ENCODE data around the gene CLEC4M. TPM values are rescaled to one million over a fixed set of nuclear protein-coding genes. Genes with fewer than 3 reads are reported as not detected.

The CLEC4M gene
- total RNA-seq, 1 donor from 2014 or later, result not detected

DNA sequence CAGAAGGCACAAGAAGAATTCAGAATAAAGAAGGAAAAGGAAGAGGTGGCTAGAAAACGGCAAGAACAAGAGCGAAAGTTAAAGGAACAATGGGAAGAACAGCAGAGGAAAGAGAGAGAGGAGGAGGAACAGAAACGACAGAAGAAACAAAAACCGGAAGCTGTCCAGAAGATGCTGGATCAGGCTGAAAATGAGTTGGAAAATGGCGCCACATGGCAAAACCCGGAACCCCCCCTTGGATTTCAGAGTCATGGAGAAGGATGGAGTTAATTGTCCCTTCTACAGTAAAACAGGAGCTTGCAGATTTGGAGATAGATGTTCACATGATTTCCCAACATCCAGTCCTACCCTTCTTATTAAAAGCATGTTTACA is 22.4 kb upstream of the CLEC4M start:
- Histone ChIP-seq H3K36me3 (no peaks in the 10 kb centered on the region), H3K27me3 (no peaks in the 10 kb centered on the region), H3K9me3 (no peaks in the 10 kb centered on the region), H3K4me1 (no peaks in the 10 kb centered on the region), H3K27ac (no peak overlapping the region), H3K4me3 (no peak overlapping the region)
- intact Hi-C loops (cut with DNase I), result no loop called here
- no peak for TF ChIP-seq POLR2A (IDR thresholded peaks at IDR 0.05)
- no peak for TF ChIP-seq CTCF (IDR thresholded peaks at IDR 0.05)
- TF ChIP-seq POLR2AphosphoS5 (IDR thresholded peaks at IDR 0.05; ENCODE audit: insufficient read depth in 1 of 2, low read depth in 1 of 2), result no peak
- no peak for DNase-seq (ENCODE audit: extremely low spot score in 2 of 2)

- intact Hi-C loops (cut with DNase I), result no loop called here
- no peaks in the 10 kb centered on the region for H3K36me3 ChIP-seq
- H3K27ac ChIP-seq, result no peak overlapping the region
- H3K9me3 ChIP-seq, result no peaks in the 10 kb centered on the region
- H3K4me1 ChIP-seq, result no peaks in the 10 kb centered on the region
- no peak overlapping the region for H3K4me3 ChIP-seq
- no peak for DNase-seq (ENCODE audit: extremely low spot score in 2 of 2)
- TF ChIP-seq CTCF (IDR thresholded peaks at IDR 0.05), result no peak
- no peak for TF ChIP-seq POLR2AphosphoS5 (IDR thresholded peaks at IDR 0.05; ENCODE audit: insufficient read depth in 1 of 2, low read depth in 1 of 2)
- TF ChIP-seq POLR2A (IDR thresholded peaks at IDR 0.05), result no peak
- no peaks in the 10 kb centered on the region for H3K27me3 ChIP-seq
Observed at GRCh38 chr19:7742575-7742974, 20.5 kb upstream of the CLEC4M start.

DNA sequence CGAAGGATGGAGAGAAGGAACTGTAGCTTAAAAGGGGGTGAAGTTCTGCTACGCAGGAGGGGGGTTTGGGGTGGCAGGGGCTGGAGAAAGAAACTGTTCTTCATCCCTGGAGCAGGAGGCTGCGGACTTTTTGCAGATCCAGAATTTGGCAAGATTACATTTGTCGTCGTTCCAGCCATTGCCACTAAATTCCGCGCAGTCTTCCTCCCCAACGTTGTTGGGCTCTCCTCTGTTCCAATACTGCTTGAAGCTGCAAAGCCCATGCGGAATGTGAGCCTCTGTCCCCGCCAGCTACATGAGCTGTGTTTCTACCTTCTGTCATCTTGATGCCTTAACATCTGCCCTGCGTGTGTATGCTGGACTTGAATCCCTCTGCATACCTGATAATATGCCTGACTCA is 20.1 kb upstream of the CLEC4M start:
- no peaks in the 10 kb centered on the region for H3K4me1 ChIP-seq
- H3K36me3 ChIP-seq, result no peaks in the 10 kb centered on the region
- TF ChIP-seq POLR2AphosphoS5 (IDR thresholded peaks at IDR 0.05; ENCODE audit: insufficient read depth in 1 of 2, low read depth in 1 of 2) (no peak), CTCF (IDR thresholded peaks at IDR 0.05) (no peak), POLR2A (IDR thresholded peaks at IDR 0.05) (no peak)
- H3K4me3 ChIP-seq, result no peak overlapping the region
- H3K9me3 ChIP-seq, result no peaks in the 10 kb centered on the region
- intact Hi-C loops (cut with DNase I), result no loop called here
- no peak for DNase-seq (ENCODE audit: extremely low spot score in 2 of 2)
- no peak overlapping the region for H3K27ac ChIP-seq
- no peaks in the 10 kb centered on the region for H3K27me3 ChIP-seq

DNA sequence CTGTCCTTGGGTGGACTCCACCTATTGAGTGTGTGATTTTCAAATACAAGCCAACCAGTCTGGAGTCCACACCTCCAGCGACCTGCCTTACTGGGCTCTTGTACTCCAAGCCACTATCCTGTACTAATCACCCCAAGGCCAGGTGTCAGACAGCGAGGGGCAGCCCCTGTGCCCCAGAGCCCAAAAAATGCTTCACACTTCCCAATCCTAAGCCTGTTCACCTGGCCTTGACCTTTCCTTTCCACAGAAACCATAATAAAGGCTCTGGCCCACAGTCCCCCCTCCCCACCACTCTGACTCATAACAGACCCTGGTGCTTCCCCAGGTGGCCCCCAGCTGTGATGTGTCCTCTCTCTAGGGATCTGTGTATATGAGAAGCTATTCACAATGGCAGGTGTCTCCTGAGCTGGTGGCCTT is 19.6 kb upstream of the CLEC4M start:
- TF ChIP-seq POLR2AphosphoS5 (IDR thresholded peaks at IDR 0.05; ENCODE audit: insufficient read depth in 1 of 2, low read depth in 1 of 2), result no peak
- TF ChIP-seq POLR2A (IDR thresholded peaks at IDR 0.05), result no peak
- TF ChIP-seq CTCF (IDR thresholded peaks at IDR 0.05), result no peak
- no peak for DNase-seq (ENCODE audit: extremely low spot score in 2 of 2)
- H3K27me3 ChIP-seq, result no peaks in the 10 kb centered on the region
- no peaks in the 10 kb centered on the region for H3K4me1 ChIP-seq
- H3K36me3 ChIP-seq, result no peaks in the 10 kb centered on the region
- H3K27ac ChIP-seq, result no peak overlapping the region
- intact Hi-C loops (cut with DNase I), result no loop called here
- no peaks in the 10 kb centered on the region for H3K9me3 ChIP-seq
- no peak overlapping the region for H3K4me3 ChIP-seq

DNA sequence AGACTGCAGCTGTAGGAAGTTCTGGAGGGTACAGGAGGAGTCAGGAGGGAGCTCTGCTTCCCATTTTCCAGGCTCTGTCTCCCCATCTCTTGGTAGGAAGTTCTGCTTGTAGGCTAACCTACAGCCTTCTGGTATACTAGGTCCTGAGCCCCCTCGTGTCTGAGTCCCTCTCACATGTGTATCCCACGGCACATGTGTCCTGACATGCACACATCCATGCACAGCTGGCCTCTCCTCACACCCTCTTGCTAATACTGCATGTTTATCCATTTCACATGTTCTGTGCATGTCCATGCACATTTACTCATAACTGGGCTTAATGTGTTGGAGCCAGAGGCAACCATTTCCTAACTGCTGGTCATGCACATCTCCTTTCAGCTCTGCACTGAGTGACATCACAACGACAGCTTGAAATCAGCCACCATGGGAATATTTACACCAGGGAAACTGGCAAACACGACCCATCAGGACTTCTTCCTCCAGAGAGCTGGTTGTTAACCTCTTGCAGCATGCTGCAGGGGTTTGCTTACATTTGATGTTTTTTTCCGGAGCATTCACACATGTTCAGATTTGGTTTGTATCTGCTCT is 18.8 kb upstream of the CLEC4M start:
- no peak for DNase-seq (ENCODE audit: extremely low spot score in 2 of 2)
- Histone ChIP-seq H3K27ac (no peak overlapping the region), H3K4me3 (no peak overlapping the region), H3K9me3 (no peaks in the 10 kb centered on the region), H3K36me3 (no peaks in the 10 kb centered on the region), H3K4me1 (no peaks in the 10 kb centered on the region), H3K27me3 (no peaks in the 10 kb centered on the region)
- intact Hi-C loops (cut with DNase I), result no loop called here
- no peak for TF ChIP-seq POLR2AphosphoS5 (IDR thresholded peaks at IDR 0.05; ENCODE audit: insufficient read depth in 1 of 2, low read depth in 1 of 2)
- TF ChIP-seq POLR2A (IDR thresholded peaks at IDR 0.05), result no peak
- TF ChIP-seq CTCF (IDR thresholded peaks at IDR 0.05), result no peak

Data from vagina (tissue), 2 donors.